ENCODE measurements around the gene EMC8.
A peak's percentile ranks its signal among the peaks of the same experiment; 100 is the strongest.

The EMC8 gene

DNA sequence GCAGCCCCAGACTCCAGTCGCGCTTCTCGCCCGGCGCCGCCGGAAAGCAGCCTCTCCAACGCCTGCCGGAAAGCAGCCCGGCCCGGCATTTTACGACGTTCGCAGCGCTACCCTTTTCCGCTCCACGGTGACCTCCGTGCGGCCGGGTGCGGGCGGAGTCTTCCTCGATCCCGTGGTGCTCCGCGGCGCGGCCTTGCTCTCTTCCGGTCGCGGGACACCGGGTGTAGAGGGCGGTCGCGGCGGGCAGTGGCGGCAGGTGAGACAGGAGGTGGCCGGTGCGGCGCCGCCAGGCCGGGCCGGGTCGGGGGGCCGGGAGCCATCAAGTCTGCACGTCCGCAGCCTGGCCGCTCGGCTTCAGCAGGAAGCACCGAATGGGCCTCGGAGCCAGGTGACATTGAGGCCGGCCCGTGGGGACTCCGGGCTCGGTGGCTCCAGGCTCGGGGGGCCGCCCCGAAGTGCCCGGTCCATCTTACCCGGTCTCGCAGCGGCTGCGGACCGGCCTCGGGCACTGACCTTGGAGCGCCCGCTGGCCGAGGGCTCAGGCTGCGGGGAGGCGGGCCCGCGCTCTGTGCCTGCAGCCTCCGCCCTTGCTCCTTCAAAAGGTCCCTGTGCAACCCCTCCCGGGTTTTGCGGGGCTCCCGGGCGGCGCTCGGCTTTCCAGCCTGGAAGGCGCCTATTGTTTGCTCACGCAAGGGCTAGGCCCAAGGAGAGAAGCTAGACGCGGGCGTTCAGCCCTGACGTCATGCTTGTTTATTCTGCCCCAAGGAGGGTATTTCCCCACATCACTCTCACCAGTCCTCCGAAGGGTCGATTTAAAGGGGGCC, at the start of gene EMC8, which contains the start of gene COX4I1:
Gene EMC8 (minus strand): TSS at position 48 of the 824 bp plus-strand sequence. CDS start 249 bp downstream, outside the sequence.
Gene COX4I1 (plus strand): TSS at position 199 of the 824 bp plus-strand sequence. CDS start 1,511 bp downstream, outside the sequence.
- TF ChIP-seq ZFX (IDR thresholded peaks at IDR 0.05; ENCODE audit: borderline replicate concordance) (no peak), CTCF (IDR thresholded peaks at IDR 0.05) (no peak)
- peak within 1 kb of the TSS; percentile 89 for H3K27ac ChIP-seq

GRCh38 chr16:85848986-85849385, 49.6 kb upstream of the EMC8 start:
- TF ChIP-seq CTCF (IDR thresholded peaks at IDR 0.05), result no peak
- TF ChIP-seq ZFX (IDR thresholded peaks at IDR 0.05; ENCODE audit: borderline replicate concordance), result no peak
- H3K27ac ChIP-seq, result no peak overlapping the region

DNA sequence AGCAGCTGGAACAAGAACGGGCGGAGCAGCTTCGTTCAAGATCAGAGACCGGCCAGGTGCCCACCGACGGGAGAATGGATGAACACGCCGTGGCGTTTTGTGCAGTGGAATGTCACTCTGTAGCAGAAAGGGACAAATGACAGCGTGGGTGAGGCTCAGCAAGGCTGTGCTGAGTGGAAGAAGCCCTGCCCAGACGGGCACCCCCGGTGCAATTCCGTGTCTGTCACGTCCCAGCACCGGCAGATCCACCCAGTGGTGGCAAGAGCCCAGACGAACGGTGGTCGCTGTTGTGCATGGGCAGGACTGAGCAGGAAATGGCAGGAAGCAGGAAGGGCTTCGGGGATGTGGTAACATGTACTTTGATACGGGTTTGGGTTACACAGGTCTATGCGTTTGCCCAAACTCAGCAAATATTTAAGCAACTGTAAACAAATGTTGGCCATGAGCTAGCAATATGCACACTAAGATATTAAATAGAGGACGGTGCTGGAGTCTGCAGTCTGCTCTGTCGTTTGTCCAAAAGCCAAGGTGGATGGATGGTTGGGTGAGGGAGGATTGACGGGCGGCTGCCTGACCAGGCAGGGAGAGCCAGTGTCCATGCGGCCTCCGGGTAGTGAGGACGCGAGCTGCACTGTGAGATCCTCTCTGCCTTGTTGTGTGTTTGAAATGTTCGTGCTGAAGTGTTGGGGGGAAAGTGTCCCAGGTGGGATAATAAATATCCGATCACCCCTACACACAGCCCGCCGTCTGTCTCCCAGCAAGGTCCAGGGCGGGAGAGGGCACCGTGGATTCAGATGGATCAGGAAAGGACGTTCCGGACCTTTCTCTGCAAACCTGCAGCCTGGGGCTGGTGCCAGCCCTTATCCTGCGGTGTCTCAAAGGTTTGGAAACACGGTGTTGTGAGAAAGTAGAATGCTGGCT, 48.6 kb upstream of the EMC8 start:
- H3K27ac ChIP-seq, result no peak overlapping the region
- TF ChIP-seq CTCF (IDR thresholded peaks at IDR 0.05), result no peak
- TF ChIP-seq ZFX (IDR thresholded peaks at IDR 0.05; ENCODE audit: borderline replicate concordance), result no peak

DNA sequence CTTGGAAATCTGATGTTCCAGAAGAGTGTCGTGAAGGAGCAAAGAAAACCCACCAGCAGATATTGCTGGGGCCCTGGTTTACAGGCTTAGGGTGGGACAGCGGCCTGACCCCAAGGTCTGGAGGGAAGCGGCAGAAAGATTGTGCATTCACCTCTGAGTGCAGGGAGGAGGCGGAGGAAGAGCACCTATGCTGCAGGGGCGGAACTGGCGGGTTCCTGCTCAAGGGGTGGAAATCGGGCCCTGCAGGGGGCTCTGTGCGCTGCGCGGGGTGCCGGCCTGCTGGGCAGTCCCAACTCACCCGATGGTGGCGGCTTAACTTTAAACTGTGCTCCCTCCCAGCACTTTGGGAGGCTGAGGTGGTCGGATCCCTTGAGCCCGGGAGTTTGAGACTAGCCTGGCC, 47.7 kb upstream of the EMC8 start:
- H3K27ac ChIP-seq, result no peak overlapping the region
- no peak for TF ChIP-seq CTCF (IDR thresholded peaks at IDR 0.05)
- TF ChIP-seq ZFX (IDR thresholded peaks at IDR 0.05; ENCODE audit: borderline replicate concordance), result no peak

GRCh38 chr16:85846461-85846860, 47.1 kb upstream of the EMC8 start:
- TF ChIP-seq ZFX (IDR thresholded peaks at IDR 0.05; ENCODE audit: borderline replicate concordance), result no peak
- no peak overlapping the region for H3K27ac ChIP-seq

GRCh38 chr16:85845266-85845665, 45.9 kb upstream of the EMC8 start:
- no peak overlapping the region for H3K27ac ChIP-seq
- TF ChIP-seq CTCF (IDR thresholded peaks at IDR 0.05), result no peak
- TF ChIP-seq ZFX (IDR thresholded peaks at IDR 0.05; ENCODE audit: borderline replicate concordance), result no peak

DNA sequence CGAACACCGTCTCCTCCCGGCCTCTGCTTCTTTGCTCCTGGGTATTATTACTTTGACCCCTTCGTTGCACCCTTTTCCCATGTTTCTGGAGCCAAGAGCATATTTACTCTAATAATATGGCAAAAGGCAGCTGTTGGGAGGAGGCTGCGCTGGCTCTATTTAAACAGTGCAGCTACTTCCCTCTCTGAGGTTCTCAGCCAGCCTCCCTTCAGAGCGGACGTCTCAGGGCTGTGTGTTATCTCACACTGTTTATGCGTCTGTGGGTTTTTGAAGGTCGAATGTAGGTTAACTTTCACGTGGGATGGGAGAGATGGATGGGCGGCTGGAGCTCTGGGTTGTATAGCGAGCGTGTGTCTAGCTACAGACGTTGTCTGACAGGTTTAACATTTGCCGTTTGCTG, 45.4 kb upstream of the EMC8 start:
- TF ChIP-seq CTCF (IDR thresholded peaks at IDR 0.05) (no peak), ZFX (IDR thresholded peaks at IDR 0.05; ENCODE audit: borderline replicate concordance) (no peak)
- H3K27ac ChIP-seq, result no peak overlapping the region
